Measurements from ENCODE around the gene FAM162A.
A peak's percentile ranks its signal among the peaks of the same experiment; 100 is the strongest.

The FAM162A gene

DNA sequence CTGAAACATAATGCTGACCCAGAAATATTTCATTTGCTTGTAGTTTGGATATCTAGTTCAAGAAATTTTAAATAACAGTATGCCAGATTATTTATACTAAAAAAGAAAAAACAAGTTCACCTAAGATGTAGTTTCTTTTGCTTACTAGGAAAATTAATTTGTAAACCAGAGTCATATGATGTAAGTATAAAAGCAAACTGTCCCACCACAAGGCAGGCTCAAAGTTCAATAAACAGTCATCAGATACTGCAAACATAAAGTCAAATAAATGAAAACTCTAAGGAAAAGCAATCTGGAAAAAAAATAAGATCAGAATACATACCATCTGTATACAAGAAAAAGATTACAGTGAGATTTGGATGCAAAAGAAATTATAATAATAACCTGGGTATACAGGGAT lies 72.1 kb downstream of the FAM162A start:
- TF ChIP-seq, protein P1, sequence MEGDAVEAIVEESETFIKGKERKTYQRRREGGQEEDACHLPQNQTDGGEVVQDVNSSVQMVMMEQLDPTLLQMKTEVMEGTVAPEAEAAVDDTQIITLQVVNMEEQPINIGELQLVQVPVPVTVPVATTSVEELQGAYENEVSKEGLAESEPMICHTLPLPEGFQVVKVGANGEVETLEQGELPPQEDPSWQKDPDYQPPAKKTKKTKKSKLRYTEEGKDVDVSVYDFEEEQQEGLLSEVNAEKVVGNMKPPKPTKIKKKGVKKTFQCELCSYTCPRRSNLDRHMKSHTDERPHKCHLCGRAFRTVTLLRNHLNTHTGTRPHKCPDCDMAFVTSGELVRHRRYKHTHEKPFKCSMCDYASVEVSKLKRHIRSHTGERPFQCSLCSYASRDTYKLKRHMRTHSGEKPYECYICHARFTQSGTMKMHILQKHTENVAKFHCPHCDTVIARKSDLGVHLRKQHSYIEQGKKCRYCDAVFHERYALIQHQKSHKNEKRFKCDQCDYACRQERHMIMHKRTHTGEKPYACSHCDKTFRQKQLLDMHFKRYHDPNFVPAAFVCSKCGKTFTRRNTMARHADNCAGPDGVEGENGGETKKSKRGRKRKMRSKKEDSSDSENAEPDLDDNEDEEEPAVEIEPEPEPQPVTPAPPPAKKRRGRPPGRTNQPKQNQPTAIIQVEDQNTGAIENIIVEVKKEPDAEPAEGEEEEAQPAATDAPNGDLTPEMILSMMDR (conservative IDR thresholded peaks at IDR 0.05; ENCODE audit: control insufficient read depth, insufficient read depth, low read depth, low read length), result no peak
- no peak for DNase-seq (ENCODE audit: low read depth)
- no peak overlapping the region for H3K4me3 ChIP-seq (ENCODE audit: control insufficient read depth, low read depth, low read length)

GRCh38 chr3:122457706-122458105 lies 73.7 kb downstream of the FAM162A start:
- TF ChIP-seq, protein P1 (conservative IDR thresholded peaks at IDR 0.05; ENCODE audit: control insufficient read depth, insufficient read depth, low read depth, low read length), result no peak
- DNase-seq (ENCODE audit: low read depth), result no peak
- H3K4me3 ChIP-seq (ENCODE audit: control insufficient read depth, low read depth, low read length), result no peak overlapping the region

- H3K4me3 ChIP-seq (ENCODE audit: control insufficient read depth, low read depth, low read length), result no peak overlapping the region
- peak; percentile 72 for DNase-seq (ENCODE audit: low read depth)
- TF ChIP-seq, protein P1 (conservative IDR thresholded peaks at IDR 0.05; ENCODE audit: control insufficient read depth, insufficient read depth, low read depth, low read length), result peak; percentile 65
Measured at GRCh38 chr3:122458992-122459391, 75.0 kb downstream of the FAM162A start.

DNA sequence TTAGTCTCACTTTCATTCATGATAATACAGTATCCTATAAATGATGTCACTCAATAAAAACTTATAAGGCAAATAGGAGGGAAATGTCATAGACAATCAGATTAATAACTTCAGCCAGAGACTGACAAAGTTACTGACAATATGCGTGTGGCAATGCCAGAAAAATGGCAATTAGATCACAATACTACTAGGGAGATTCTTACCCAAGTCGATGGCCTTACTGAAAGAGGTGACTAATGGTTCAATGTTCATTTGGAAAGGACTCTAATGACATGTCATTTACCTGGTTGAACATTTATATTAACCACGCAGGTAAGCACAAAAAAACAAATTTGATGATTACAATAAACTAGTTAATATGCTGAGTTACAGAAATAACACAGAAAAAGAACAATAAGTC lies 77.8 kb downstream of the FAM162A start:
- DNase-seq (ENCODE audit: low read depth), result no peak
- no peak overlapping the region for H3K4me3 ChIP-seq (ENCODE audit: control insufficient read depth, low read depth, low read length)
- TF ChIP-seq, protein P1 (conservative IDR thresholded peaks at IDR 0.05; ENCODE audit: control insufficient read depth, insufficient read depth, low read depth, low read length), result no peak

All from fibroblast of mammary gland (primary cell).